Astrocyte of the spinal cord (primary cell): ENCODE results near the gene PHF23.

ENCODE experiments used
- DNase-seq: peaks from one replicate; pipeline ENCODE4 v3.0.0; 2011; ENCODE audit warnings: low read depth, low spot score
- H3K4me3 ChIP-seq: 2 replicates; pipeline ENCODE4 v1.5.1; 2011; ENCODE audit warnings: low read depth, mild to moderate bottlenecking, low read length, moderate library complexity
- in situ Hi-C: cut with HindIII; loops from 2 replicates; pipeline ENCODE4 v1.10.0; 2017; ENCODE audit warnings: low sequenced_read_pairs
- TF ChIP-seq, protein P1 (sequence below): IDR thresholded peaks from 2 replicates; pipeline ENCODE4 v1.5.1; 2012; ENCODE audit warnings: low read depth, mild to moderate bottlenecking, low read length, inconsistent platforms

Gene PHF23

GRCh38 chr17:7203391-7203790 is 35.9 kb downstream of the PHF23 start:
- H3K4me3 ChIP-seq: no peak overlapping the region
- TF ChIP-seq, protein P1, sequence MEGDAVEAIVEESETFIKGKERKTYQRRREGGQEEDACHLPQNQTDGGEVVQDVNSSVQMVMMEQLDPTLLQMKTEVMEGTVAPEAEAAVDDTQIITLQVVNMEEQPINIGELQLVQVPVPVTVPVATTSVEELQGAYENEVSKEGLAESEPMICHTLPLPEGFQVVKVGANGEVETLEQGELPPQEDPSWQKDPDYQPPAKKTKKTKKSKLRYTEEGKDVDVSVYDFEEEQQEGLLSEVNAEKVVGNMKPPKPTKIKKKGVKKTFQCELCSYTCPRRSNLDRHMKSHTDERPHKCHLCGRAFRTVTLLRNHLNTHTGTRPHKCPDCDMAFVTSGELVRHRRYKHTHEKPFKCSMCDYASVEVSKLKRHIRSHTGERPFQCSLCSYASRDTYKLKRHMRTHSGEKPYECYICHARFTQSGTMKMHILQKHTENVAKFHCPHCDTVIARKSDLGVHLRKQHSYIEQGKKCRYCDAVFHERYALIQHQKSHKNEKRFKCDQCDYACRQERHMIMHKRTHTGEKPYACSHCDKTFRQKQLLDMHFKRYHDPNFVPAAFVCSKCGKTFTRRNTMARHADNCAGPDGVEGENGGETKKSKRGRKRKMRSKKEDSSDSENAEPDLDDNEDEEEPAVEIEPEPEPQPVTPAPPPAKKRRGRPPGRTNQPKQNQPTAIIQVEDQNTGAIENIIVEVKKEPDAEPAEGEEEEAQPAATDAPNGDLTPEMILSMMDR: no peak
- no peak for DNase-seq
- in situ Hi-C loops: no loop called here

DNA sequence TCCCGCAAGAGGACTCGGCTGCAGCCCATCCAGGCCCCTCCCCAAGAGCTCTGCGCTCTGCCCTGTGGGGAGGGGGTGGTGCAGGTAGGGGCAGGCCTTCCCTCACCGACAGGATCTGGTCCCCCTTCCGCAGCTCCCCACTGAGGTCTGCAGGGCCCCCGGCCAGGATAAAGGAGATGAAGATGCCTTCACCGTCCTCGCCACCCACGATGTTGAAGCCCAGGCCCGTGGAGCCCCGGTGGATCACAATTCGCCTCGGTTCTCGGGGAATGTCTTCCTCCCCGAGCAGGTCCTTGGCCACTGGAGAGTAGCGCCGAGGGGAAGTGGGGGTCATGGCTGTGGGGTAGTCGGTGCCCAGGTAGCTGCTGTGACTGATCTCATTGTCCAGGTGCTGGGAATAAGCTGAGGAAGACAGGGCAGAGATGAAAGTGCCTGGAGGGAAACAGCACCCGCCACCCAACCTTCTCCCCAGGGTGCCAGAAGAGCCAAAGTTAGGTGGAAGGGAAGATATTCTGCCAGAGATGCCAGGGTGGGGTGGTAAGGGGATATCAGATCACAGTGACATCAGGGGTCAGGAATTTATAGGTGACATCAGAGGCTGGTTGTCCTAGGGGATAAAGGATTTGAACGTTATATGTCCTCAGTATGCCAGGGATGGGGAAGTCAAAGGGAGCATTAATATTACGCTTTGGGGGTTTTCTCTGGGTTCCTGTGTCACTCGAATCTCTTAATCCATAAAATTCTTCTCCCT is 42.4 kb downstream of the PHF23 start:
- DNase-seq: no peak
- H3K4me3 ChIP-seq: no peak overlapping the region
- TF ChIP-seq, protein P1: no peak
- in situ Hi-C loops: no loop called here

DNA sequence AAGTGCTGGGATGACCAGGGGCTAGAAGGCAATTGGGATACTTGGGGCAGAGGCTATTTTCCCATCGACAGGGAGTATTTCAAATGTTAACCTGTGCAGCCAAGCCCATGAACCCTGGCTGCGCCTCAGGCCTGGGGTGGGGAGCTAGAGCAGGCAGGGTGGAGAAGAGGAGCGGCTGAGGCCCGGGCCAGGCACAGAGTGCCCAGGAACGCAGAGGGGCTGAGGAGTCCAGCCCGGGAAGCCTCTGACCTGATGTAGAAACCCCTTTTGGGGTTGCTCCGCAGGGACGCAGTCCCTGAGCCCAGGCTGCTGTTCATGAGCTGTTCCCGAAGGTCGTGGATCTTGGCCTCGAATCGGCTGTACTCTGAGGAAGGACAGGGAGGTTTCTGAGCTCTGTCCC is 43.3 kb downstream of the PHF23 start:
- in situ Hi-C loops: no loop called here
- no peak for DNase-seq
- H3K4me3 ChIP-seq: no peak overlapping the region
- TF ChIP-seq, protein P1: no peak

- DNase-seq: no peak
- no peak overlapping the region for H3K4me3 ChIP-seq
- in situ Hi-C loops: no loop called here
- TF ChIP-seq, protein P1: no peak
Measured at GRCh38 chr17:7192271-7192937, 46.9 kb downstream of the PHF23 start.

DNA sequence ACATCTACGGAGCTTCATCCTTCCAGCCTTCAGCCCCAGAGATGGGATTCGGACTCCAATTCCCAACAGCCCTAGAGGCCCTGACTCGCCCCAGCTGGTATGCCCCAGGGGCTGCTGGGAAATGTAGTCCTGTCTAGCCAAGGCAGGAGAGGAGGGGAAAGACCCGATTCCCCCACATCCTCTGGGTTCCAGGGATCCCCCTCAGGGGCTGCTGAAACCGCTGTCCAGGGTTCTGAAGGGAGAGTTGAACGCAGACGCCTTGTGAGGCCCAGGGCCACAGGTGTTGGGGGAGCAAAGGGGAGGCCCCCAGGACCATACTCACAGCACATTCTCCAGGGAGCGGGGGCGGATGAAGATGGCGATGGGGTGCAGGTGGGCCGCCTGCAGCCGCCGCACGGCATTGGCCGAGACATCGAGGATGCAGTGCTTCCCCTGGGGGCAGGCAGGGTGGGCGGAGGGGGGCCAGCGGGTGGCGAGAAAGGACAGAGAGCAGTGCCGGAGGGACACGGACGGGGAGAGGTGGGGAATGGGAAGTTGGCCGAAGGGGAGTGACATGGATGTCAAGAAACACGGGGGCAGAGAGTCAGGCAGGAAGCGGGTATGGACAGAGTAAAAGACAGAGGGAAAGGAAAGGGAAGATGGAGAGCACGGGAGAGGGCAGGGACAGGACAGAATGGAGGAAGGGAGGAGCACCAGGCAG is 47.5 kb downstream of the PHF23 start:
- in situ Hi-C loops: no loop called here
- H3K4me3 ChIP-seq: no peak overlapping the region
- TF ChIP-seq, protein P1: no peak
- no peak for DNase-seq

DNA sequence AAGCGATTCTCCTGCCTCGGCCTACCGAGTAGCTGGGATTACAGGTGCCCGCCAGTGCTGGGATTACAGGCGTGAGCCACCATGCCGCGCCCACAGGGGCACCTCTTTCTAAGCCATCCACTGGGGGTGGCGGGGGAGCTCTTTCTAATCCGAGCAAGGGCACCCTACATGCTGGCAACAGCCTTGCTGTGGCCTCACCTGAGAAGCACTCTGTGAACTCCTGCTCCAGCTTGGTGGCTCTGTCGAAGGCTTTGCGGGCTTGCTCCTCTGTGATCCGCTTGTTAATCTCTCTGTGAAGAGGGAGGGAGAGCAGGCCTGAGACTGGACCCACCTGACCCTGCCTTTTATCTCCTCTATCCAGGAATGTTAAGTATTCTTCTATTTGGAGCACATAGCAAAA is 48.2 kb downstream of the PHF23 start:
- no peak for DNase-seq
- in situ Hi-C loops: no loop called here
- H3K4me3 ChIP-seq: no peak overlapping the region
- TF ChIP-seq, protein P1: no peak
